Measurements from ENCODE around the gene VPS39.

DNA sequence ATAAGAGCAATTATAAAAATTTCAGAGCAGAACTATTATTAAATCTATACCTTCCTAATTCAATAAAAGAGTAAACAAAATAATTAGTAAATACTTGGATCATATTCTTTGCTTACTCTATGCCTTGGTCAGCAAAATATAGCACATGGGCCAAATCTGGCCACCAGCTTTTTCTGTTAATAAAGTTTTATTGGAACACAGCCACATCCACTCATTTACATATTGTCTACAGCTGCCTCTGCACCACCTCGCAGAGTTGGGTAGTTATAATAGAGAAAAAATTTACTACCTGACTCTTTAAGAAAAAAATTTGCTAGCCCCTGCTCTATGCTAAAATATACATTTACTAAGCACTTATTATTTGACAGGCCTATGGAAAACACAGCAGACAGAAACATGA, 32.7 kb upstream of the VPS39 start:
- no peak for TF ChIP-seq POLR2A (IDR thresholded peaks at IDR 0.05; ENCODE audit: low read depth, low read length)
- TF ChIP-seq, protein P1, sequence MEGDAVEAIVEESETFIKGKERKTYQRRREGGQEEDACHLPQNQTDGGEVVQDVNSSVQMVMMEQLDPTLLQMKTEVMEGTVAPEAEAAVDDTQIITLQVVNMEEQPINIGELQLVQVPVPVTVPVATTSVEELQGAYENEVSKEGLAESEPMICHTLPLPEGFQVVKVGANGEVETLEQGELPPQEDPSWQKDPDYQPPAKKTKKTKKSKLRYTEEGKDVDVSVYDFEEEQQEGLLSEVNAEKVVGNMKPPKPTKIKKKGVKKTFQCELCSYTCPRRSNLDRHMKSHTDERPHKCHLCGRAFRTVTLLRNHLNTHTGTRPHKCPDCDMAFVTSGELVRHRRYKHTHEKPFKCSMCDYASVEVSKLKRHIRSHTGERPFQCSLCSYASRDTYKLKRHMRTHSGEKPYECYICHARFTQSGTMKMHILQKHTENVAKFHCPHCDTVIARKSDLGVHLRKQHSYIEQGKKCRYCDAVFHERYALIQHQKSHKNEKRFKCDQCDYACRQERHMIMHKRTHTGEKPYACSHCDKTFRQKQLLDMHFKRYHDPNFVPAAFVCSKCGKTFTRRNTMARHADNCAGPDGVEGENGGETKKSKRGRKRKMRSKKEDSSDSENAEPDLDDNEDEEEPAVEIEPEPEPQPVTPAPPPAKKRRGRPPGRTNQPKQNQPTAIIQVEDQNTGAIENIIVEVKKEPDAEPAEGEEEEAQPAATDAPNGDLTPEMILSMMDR (IDR thresholded peaks at IDR 0.05; ENCODE audit: extremely low read depth in 1 of 2, insufficient read depth in 1 of 2, low read depth in 1 of 2, low read length in 2 of 2) = no peak
- TF ChIP-seq EZH2 (IDR thresholded peaks at IDR 0.05; ENCODE audit: borderline replicate concordance, low read depth, low read length, severe bottlenecking) = no peak
- TF ChIP-seq POLR2AphosphoS5 (IDR thresholded peaks at IDR 0.05; ENCODE audit: insufficient read depth, low read depth, low read length) = no peak
- TF ChIP-seq, protein P2, sequence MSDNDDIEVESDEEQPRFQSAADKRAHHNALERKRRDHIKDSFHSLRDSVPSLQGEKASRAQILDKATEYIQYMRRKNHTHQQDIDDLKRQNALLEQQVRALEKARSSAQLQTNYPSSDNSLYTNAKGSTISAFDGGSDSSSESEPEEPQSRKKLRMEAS (IDR thresholded peaks at IDR 0.05; ENCODE audit: insufficient read depth, insufficient read length) = no peak
- TF ChIP-seq JUN (IDR thresholded peaks at IDR 0.05; ENCODE audit: borderline replicate concordance, insufficient read depth, insufficient read length, low read depth) = no peak
